Cortex of kidney (tissue), 1 donor: ENCODE measurements around the gene TTLL3.
"Not testable (repeated sequence)": the region's sequence is repeated elsewhere in the genome, so short reads cannot be mapped to it uniquely, and the experiment has no call there.

Experiments
- DNase-seq: peaks from one replicate; lab custom pipeline; 2025; lab: John Stamatoyannopoulos, UW

TTLL3 gene, protein sequence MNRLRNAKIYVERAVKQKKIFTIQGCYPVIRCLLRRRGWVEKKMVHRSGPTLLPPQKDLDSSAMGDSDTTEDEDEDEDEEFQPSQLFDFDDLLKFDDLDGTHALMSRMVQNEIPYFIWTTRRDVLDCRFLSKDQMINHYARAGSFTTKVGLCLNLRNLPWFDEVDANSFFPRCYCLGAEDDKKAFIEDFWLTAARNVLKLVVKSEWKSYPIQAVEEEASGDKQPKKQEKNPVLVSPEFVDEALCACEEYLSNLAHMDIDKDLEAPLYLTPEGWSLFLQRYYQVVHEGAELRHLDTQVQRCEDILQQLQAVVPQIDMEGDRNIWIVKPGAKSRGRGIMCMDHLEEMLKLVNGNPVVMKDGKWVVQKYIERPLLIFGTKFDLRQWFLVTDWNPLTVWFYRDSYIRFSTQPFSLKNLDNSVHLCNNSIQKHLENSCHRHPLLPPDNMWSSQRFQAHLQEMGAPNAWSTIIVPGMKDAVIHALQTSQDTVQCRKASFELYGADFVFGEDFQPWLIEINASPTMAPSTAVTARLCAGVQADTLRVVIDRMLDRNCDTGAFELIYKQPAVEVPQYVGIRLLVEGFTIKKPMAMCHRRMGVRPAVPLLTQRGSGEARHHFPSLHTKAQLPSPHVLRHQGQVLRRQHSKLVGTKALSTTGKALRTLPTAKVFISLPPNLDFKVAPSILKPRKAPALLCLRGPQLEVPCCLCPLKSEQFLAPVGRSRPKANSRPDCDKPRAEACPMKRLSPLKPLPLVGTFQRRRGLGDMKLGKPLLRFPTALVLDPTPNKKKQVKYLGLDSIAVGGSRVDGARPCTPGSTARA

GRCh38 chr3:9809615-9810432, at the start of gene TTLL3:
Gene TTLL3 (plus strand): TSS chr3:9810262. CDS start chr3:9810662, 400 bp downstream.
- no peak for DNase-seq

DNA sequence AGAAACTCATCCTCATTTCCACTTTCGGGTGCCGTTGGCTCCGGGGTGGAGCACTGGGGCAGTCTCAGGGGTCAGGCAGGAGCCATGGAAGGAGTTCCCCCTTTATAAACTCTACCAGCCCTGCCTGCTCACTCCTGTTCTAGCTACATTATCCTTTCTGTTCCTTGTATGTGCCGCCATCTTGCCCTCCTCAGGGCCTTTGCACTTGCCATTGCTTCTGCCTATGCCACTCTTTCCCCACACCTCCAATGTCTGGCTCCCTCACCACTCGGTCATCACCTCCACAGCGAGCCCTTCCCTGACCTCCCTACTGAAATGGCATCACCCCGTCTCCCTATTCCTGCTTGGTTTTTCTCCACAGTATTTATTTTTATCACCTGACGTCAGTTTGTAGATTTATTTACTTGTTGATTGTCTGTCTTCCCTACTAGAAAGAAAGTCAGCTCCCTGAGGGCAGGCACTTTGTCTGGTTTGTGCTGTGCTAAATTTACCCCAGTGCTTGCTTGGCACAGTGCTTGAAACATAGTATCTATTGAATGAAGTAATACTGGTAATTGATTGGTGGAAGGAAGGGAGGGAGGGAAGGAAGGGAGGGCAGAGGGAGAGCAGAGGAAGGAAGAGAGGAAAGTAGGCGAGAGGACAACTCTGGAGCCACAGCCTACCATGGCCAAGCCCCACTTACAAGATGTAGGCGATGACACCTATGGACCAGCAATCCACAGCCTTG, 49.1 kb upstream of the TTLL3 start:
- no peak for DNase-seq

DNA sequence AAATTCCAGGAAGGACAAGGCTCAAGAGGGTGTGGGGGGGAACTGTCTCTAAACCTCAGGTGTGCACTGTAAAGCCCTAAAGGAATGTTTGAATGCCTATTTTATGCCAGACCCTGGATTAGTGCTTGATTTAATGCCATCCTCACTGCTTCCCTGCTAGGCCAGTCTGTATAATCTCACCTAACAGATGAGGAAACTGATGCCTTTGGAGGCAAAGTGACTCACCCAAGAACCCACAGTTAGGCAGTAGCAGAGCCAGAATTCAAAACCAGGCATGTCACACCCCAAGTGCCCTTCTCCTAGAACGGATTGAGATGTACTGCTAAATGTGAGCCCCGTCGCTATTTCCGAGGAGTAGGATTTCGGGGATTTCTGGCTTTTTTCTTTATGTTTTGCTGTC, 48.1 kb upstream of the TTLL3 start:
- DNase-seq = no peak

- DNase-seq = no peak
These were observed 47.2 kb upstream of the TTLL3 start for GRCh38 chr3:9762871-9763270.

GRCh38 chr3:9765865-9766264, 44.2 kb upstream of the TTLL3 start:
- no peak for DNase-seq

DNA sequence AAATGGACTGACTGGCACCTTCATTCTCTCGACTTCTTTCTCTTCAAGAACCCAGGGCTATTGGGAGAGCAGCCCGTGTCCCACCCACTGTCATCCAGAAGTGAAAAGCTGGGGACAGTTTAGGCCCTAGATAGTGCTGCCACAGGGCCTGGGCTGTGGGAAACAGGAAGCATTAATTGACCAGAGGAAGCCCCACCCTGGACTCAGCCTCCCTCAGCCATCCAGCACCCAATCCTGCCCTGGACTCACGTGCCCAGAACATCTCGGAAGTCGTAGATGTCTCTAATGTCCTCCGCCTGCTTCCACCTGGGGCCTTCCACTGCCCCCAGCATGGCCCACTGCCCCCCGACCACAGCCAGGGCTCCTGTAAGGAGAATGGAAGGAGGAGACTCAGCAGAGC, 42.6 kb upstream of the TTLL3 start:
- no peak for DNase-seq

DNA sequence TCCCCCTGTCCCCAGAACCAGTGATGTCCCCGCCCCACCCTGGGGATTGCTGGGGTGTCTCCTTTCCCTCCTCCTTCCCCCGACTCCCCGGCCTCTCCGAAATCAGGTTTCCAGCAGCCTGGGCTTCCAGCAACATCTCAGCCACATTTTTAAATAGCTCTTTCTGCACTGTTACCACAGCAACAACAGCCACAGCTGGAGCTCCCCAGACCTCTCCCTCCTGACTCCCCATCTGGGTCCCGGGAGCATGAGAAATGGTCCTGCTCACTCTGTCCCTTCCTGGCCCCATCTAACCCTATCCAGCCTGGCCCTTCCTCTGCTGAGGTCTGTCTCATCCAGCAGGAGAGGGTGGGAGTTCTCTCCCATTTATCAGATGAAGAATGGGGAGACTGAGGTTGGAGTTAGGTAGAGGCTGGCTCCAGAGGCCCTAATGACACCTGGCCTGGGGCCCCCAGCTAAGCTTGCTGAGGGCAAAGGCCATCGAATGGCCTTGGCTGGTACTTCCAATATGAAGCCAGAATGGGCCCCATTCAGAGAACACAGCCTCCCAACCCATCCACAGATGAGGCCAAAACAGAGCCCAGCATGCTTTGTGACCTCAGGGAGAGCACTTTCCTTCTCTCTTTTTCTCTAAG, 41.8 kb upstream of the TTLL3 start:
- no peak for DNase-seq

DNA sequence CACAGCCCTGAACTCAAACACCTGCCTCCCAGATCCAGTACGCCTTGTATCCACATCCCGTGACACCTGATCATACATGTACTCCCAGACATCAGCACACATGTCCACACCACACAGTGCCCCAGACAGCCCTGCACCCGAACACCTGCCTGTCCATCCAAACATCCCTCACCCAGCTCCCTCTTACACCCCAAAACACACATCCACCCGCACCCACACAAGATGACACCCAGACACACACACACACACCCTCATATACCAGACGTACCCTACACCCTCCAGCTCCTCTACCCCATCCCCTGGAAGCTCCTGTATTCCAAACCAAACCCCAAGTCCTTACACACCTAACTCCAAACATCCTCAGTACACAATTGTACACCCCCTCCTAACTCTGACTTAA, 41.0 kb upstream of the TTLL3 start:
- DNase-seq = no peak

DNA sequence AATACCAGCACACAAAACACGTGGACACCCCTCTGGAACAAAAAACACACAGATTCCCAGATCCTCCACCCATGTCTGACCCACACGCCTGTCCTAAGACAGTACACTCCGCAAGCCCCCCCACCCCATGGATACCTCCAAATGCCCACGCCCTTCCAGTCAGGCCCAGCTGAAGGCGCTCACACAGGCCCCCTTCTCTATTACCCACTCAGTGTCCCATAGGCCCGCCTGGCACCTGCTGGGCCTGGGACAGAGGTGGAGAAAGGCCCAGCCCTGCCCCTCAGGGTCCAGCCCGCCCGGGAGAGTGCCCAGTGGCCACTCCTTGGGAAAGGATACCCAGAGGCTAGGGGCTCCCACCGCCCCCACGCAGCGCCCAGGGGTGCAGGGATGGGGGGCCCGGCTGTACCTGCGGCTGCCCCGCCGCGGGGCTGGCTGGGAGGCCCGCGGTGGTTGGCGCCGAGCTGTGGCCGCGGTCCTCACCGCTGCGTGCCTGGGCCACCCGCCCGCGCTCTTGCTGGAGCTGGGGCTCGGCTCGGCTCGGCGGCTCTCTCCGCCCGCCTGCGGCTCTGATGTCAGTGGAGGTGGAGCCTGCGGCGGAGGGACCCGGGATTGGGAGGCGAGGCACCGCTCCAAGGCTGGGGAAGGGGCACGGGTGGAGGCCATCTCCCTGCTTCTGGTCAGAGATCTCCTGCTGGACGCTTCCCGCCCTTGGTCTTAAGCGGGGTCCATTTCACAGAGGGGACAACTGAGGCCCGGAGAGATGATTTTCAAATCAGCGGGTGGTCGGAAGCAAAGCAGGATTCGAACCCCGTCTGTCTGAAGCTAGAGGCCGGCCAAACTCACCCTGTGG, 40.4 kb upstream of the TTLL3 start, which contains the start of gene CAMK1:
CAMK1 (minus strand) TSS at position 522 of the 850 bp plus-strand sequence. CDS start 2,198 bp downstream, outside the sequence.
- DNase-seq = no peak

GRCh38 chr3:9770276-9770812, 39.7 kb upstream of the TTLL3 start:
- DNase-seq = no peak

GRCh38 chr3:9771007-9771406, 39.1 kb upstream of the TTLL3 start:
- not testable (repeated sequence) for DNase-seq

GRCh38 chr3:9776896-9777693, 33.0 kb upstream of the TTLL3 start:
- no peak for DNase-seq

- DNase-seq = no peak
These were observed 32.4 kb upstream of the TTLL3 start for GRCh38 chr3:9777694-9778021.

DNA sequence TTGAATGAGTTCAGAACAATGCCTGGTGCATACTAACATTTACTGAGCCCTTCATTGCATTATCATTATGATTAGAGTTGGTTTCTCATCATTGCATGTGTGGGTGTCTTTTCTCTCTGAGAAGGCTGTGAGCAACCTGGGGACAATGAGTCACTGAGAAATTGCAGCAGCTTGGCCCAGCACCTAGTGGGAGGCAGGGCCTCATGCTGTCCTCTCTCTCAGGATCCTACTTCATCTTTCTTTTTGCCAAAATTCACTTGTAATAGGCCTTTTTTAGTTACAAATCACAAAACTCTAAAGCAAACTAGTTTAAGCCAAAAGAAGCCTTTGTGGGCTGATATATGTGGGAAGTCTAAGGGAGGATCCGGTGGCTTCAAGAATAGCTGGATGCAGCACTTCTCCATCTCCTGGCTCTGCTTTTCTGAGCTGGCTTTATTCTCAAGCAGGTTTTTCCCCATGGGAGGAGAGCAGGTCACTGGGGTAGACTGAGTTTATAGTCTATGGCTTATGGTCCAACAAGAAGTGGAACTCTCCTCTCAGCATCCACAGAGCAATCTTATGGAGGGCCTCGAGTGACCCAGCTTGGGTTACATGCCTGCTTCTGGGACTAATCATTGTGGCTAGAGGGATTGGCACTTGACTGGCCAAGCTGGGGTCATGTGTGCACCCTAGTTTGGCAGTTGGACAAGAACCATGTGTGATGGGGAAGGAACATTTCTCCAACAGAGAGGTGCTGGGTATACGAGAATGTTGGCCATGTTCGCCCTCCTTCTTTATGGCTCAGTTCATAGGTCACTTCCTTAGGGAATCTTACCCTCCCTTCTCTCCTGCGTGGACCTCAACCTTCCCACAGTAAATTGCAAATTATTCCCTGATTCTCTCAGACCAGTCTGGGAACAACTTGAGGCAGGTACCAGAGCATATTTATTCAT, 31.7 kb upstream of the TTLL3 start:
- no peak for DNase-seq

DNA sequence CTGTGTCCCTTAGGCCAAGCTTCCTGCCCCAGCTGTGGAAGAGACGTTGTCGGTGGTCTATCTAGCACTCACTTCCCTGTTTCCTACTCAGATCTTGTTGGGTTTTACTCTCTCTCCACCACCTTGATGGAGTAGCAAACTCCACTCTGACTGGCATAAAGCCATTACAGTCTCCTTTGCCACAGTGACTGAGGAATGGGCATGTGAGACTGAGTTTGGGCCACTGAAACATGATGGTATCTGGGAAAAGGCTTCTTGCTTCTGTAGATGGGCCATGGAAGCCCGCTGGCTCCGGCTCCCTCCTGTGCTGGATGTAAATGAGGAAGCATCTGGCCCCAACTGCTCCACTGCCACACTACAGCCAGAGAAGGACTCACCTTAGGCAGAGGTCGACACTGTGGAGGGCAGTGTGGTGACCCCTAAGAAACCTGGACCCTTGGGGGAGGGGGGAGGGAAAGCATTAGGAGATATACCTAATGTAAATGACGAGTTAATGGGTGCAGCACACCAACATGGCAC, 30.9 kb upstream of the TTLL3 start:
- DNase-seq = no peak

- DNase-seq = no peak
These were observed 30.2 kb upstream of the TTLL3 start for GRCh38 chr3:9779721-9780457.

DNA sequence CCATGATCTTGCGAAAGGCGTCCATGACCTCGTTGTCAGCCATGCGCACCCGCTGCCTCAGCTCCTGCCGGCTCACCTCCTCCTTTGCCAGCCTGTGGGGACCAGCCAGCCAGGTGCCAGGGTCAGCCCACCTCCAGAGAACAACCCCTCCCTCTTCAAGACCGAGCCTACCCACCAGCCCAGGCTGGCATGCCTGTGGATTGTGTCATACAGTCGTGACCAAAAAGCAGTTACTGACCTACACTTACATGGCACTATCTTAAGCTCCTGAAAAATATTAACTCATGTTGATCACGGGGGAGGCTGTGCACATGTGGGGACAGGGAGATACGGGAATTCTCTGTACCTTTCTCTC, 29.6 kb upstream of the TTLL3 start:
- DNase-seq = no peak
